Sigmoid colon (tissue), 7 donors: ENCODE results near the gene CELF1. TPM values are rescaled to one million over a fixed set of nuclear protein-coding genes. Genes with fewer than 3 reads are reported as not detected.

Experiments
- DNase-seq: peaks from one replicate; pipeline ENCODE4 v3.0.0-alpha.2; 2019
- H3K27ac ChIP-seq, 4 donors: fragments of 200-600 bp; sonication (generic); one replicate each; pipeline ENCODE4 v1.5.1; 2016 to 2019; ENCODE audit warnings: mild to moderate bottlenecking in 1 of 4
- H3K27me3 ChIP-seq, 3 donors: fragments of 200-600 bp; sonication (generic); one replicate each; pipeline ENCODE4 v1.5.1; 2019; ENCODE audit warnings: mild to moderate bottlenecking in 1 of 3
- H3K36me3 ChIP-seq, 4 donors: fragments of 200-600 bp; sonication (generic); one replicate each; pipeline ENCODE4 v1.5.1; 2016 to 2019
- H3K4me1 ChIP-seq, 4 donors: fragments of 200-600 bp; sonication (generic); one replicate each; pipeline ENCODE4 v1.5.1; 2017 to 2019
- H3K4me3 ChIP-seq, 4 donors: fragments of 200-600 bp; sonication (generic); one replicate each; pipeline ENCODE4 v1.5.1; 2017 to 2019; ENCODE audit warnings: mild to moderate bottlenecking in 2 of 4, moderate library complexity in 1 of 4
- H3K9me3 ChIP-seq, 4 donors: fragments of 200-600 bp in 3 of 4; sonication (generic) in 3 of 4; one replicate each; pipeline versions ENCODE4 v1.5.1 to v1.6.1; 2013 to 2019
- CTCF ChIP-seq, 4 experiments: fragments of 450-650 bp in 3 of 4; fragments of 200-600 bp in 1 of 4; IDR thresholded peaks; one replicate each; pipeline ENCODE4 v1.5.1; 2016 to 2019; ENCODE audit warnings: antibody characterized with exemption in 4 of 4, mild to moderate bottlenecking in 3 of 4, moderate library complexity in 2 of 4
- EP300 ChIP-seq, 4 donors: sonication (generic); formaldehyde crosslinking; IDR thresholded peaks; one replicate each; pipeline ENCODE4 v1.6.1; 2017; ENCODE audit warnings: antibody characterized with exemption in 4 of 4
- POLR2A ChIP-seq, 2 donors: fragments of 450-650 bp; IDR thresholded peaks; one replicate each; pipeline ENCODE4 v1.6.1; 2016; ENCODE audit warnings: antibody characterized with exemption in 2 of 2, mild to moderate bottlenecking in 2 of 2, moderate library complexity in 2 of 2
- POLR2AphosphoS5 ChIP-seq, 4 donors: sonication (generic); formaldehyde crosslinking; IDR thresholded peaks; one replicate each; pipeline ENCODE4 v1.6.1; 2017; ENCODE audit warnings: antibody characterized with exemption in 4 of 4
- WGBS, 2 donors: extraction: QIAGEN DNeasy Blood & Tissue Kit; methylation state at CpG; one replicate each; pipeline ENCODE4 v1.1.7; 2013; 5-methylcytosine and 5-hydroxymethylcytosine counted together
- intact Hi-C: fragments of 100-400 bp; cut with DNase I; formaldehyde crosslinking; loops from one replicate; pipeline ENCODE4 v1.15.1; 2023
- polyA plus RNA-seq, 3 donors: library from polyadenylated mRNA; stranded (reverse); fragments of 200-250 nt; gene quantifications; one replicate each; pipeline ENCODE4 v1.2.3, GENCODE V29; 2013
- total RNA-seq, 4 donors: library from RNA; depleted of rRNA; stranded (reverse); fragments of >200 nt; gene quantifications; one replicate each; pipeline ENCODE4 v1.1.0, GENCODE V29; 2016
- donor health status: healthy with polysubstance abuse.
- donor health status: Bipolar disorder and iron deficiency.
- donor health status: healthy.

Gene CELF1
- total and polyA plus RNA-seq, 7 donors, result 9.0 to 188 (median 87.2) TPM

GRCh38 chr11:47477323-47477722, 75.6 kb downstream of the CELF1 start:
- Histone ChIP-seq H3K4me1 (no peaks in the 10 kb centered on the region), H3K4me3 (no peak overlapping the region), H3K36me3 (peaks cover 44 to 100% (median 87%) of the 10 kb centered on the region in 4 donors), H3K9me3 (no peaks in the 10 kb centered on the region), H3K27me3 (no peaks in the 10 kb centered on the region), H3K27ac (no peak overlapping the region)
- intact Hi-C loops, result no loop called here
- DNase-seq, result no peak
- no peak for TF ChIP-seq POLR2A (IDR thresholded peaks at IDR 0.05)
- no peak for TF ChIP-seq EP300 (IDR thresholded peaks at IDR 0.05)
- no peak for TF ChIP-seq CTCF (IDR thresholded peaks at IDR 0.05)
- no peak for TF ChIP-seq POLR2AphosphoS5 (IDR thresholded peaks at IDR 0.05)

GRCh38 chr11:47470671-47471070, 82.3 kb downstream of the CELF1 start:
- Histone ChIP-seq H3K27me3 (no peaks in the 10 kb centered on the region), H3K4me3 (no peak overlapping the region), H3K27ac (peak overlapping the region; percentile 0 to 78 (median 68)), H3K9me3 (no peaks in the 10 kb centered on the region), H3K4me1 (peaks cover 0 to 57% (median 55%) of the 10 kb centered on the region in 4 donors), H3K36me3 (peaks cover 12 to 65% (median 57%) of the 10 kb centered on the region in 4 donors)
- DNase-seq, result no peak
- intact Hi-C loops, result no loop called here
- TF ChIP-seq POLR2AphosphoS5 (IDR thresholded peaks at IDR 0.05) (no peak), EP300 (IDR thresholded peaks at IDR 0.05) (no peak), CTCF (IDR thresholded peaks at IDR 0.05) (no peak), POLR2A (IDR thresholded peaks at IDR 0.05) (no peak)
- WGBS, 2 donors, result 85 to 91% methylated on average over 4 of the region's 4 CpGs

GRCh38 chr11:47469361-47470179, 83.4 kb downstream of the CELF1 start:
- Histone ChIP-seq H3K36me3 (peaks cover 1 to 54% (median 48%) of the 10 kb centered on the region in 4 donors), H3K27ac (peak overlapping the region; percentile 61 to 78 (median 68)), H3K4me1 (peaks cover 0 to 68% (median 63%) of the 10 kb centered on the region in 4 donors), H3K9me3 (no peaks in the 10 kb centered on the region), H3K27me3 (no peaks in the 10 kb centered on the region), H3K4me3 (no peak overlapping the region)
- DNase-seq, result no peak
- 90 to 92% methylated on average over 7 of the region's 7 CpGs for WGBS, 2 donors
- TF ChIP-seq POLR2A (IDR thresholded peaks at IDR 0.05) (no peak), CTCF (IDR thresholded peaks at IDR 0.05) (no peak), EP300 (IDR thresholded peaks at IDR 0.05) (no peak), POLR2AphosphoS5 (IDR thresholded peaks at IDR 0.05) (no peak)
- intact Hi-C loops, result loop anchor here (5.0 kb wide), 2 partner anchors 83 to 98 kb away; partner anchors contain the start of genes CELF1 and PTPMT1

GRCh38 chr11:47468598-47469214, 84.2 kb downstream of the CELF1 start:
- Histone ChIP-seq H3K36me3 (peaks cover 0 to 54% (median 44%) of the 10 kb centered on the region in 4 donors), H3K4me3 (no peak overlapping the region), H3K27ac (peak overlapping the region; percentile 61 to 78 (median 68)), H3K4me1 (peaks cover 0 to 70% (median 64%) of the 10 kb centered on the region in 4 donors), H3K27me3 (no peaks in the 10 kb centered on the region), H3K9me3 (no peaks in the 10 kb centered on the region)
- no peak for DNase-seq
- intact Hi-C loops, result loop anchor here (5.0 kb wide), 2 partner anchors 84 to 99 kb away; partner anchors contain the start of genes CELF1 and PTPMT1
- TF ChIP-seq POLR2AphosphoS5 (IDR thresholded peaks at IDR 0.05) (peak in 2 of 4 donors; percentile 11 to 16), CTCF (IDR thresholded peaks at IDR 0.05) (no peak), POLR2A (IDR thresholded peaks at IDR 0.05) (no peak), EP300 (IDR thresholded peaks at IDR 0.05) (no peak)
- WGBS, 2 donors, result 72 to 74% methylated on average over 8 of the region's 8 CpGs
